Umbilical cord (tissue), 2 donors: ENCODE measurements around the gene HRAS. TPM values are rescaled to one million over a fixed set of nuclear protein-coding genes. Genes with fewer than 3 reads are reported as not detected.

Experiments used
- DNase-seq: peaks from one replicate; pipeline ENCODE4 v3.0.0-alpha.2; 2015; ENCODE audit warnings: low spot score
- total RNA-seq: library from RNA; depleted of rRNA; stranded (reverse); fragments of >200 nt; gene quantifications from one replicate; pipeline ENCODE4 v1.2.3, GENCODE V29; 2014; ENCODE audit warnings: low replicate concordance; ENCODE audit not compliant: insufficient read depth

The HRAS gene
- total RNA-seq = 46.5 TPM

- DNase-seq = peak; percentile 96
These were observed at the start of gene HRAS for GRCh38 chr11:535519-536454. Gene HRAS, minus strand, starts transcription at chr11:535576.

GRCh38 chr11:584287-584686 is 48.9 kb upstream of the HRAS start:
- no peak for DNase-seq

GRCh38 chr11:581752-582151 is 46.4 kb upstream of the HRAS start:
- no peak for DNase-seq

- DNase-seq = no peak
These were observed 46.0 kb upstream of the HRAS start for GRCh38 chr11:581342-581741.

- no peak for DNase-seq
These were observed 44.6 kb upstream of the HRAS start for GRCh38 chr11:579830-580601.

- no peak for DNase-seq
These were observed 43.1 kb upstream of the HRAS start for GRCh38 chr11:578276-579035.

GRCh38 chr11:577611-577894 is 42.2 kb upstream of the HRAS start:
- no peak for DNase-seq

GRCh38 chr11:576811-577610 is 41.6 kb upstream of the HRAS start:
- DNase-seq = no peak

- DNase-seq = peak; percentile 96
These were observed 40.8 kb upstream of the HRAS start, which contains the start of gene PHRF1 for GRCh38 chr11:575996-576768. Gene PHRF1, plus strand, starts transcription at chr11:576470. Its CDS starts 5,043 bp downstream, at chr11:581513.

GRCh38 chr11:575313-575995 is 40.1 kb upstream of the HRAS start:
- DNase-seq = peak; percentile 76

- DNase-seq = peak; percentile 30
These were observed 39.4 kb upstream of the HRAS start for GRCh38 chr11:574632-575312.

- peak; percentile 88 for DNase-seq
These were observed 38.7 kb upstream of the HRAS start for GRCh38 chr11:574031-574570.

GRCh38 chr11:573146-573759 is 37.9 kb upstream of the HRAS start:
- DNase-seq = no peak

- no peak for DNase-seq
These were observed 36.4 kb upstream of the HRAS start for GRCh38 chr11:571802-572185.

GRCh38 chr11:569158-569885 is 33.9 kb upstream of the HRAS start:
- no peak for DNase-seq

GRCh38 chr11:568306-569157 is 33.2 kb upstream of the HRAS start:
- peak; percentile 97 for DNase-seq
